Activated CD4-positive, alpha-beta T cell treated with anti-CD3 and anti-CD28 coated beads, Interleukin-2, amount 50 U/mL, for 48 hours (primary cell): ENCODE results near the gene ITGAD.

Source experiments
- DNase-seq, 2 experiments: peaks; one replicate each; pipeline ENCODE4 v3.0.0-alpha.2; 2020

The ITGAD gene

DNA sequence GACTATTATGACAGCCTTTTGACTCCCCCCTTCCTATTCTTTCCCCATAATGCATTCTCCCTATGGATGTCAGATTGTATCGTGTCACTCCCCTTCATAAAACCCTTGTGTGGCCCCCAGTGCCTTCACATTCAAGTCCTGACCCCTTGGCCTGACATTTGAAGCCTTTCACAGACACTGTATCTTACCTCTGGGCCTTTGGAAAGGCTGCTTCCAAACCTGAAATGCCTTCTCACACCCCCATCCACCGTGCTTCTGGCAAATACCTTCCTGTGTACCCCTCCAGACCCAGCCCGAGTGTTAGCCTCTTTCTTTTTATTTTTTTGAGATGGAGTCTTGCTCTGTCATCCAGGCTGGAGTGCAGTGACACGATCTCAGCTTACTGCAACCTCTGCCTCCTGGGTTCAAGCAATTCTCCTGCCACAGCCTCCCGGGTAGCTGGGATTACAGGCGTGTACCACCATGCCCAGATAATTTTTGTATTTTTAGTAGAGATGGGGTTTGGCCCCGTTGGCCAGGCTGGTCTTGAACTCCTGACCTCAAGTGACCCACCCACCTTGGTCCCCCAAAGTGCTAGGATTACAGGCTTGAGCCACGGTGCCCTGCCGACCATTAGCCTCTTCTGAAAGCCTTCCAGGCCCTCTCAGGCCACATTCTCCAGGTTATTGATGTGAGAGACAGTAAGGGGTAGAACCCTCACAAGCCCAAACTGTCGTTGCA lies 68.2 kb downstream of the ITGAD start:
- no peak for DNase-seq

DNA sequence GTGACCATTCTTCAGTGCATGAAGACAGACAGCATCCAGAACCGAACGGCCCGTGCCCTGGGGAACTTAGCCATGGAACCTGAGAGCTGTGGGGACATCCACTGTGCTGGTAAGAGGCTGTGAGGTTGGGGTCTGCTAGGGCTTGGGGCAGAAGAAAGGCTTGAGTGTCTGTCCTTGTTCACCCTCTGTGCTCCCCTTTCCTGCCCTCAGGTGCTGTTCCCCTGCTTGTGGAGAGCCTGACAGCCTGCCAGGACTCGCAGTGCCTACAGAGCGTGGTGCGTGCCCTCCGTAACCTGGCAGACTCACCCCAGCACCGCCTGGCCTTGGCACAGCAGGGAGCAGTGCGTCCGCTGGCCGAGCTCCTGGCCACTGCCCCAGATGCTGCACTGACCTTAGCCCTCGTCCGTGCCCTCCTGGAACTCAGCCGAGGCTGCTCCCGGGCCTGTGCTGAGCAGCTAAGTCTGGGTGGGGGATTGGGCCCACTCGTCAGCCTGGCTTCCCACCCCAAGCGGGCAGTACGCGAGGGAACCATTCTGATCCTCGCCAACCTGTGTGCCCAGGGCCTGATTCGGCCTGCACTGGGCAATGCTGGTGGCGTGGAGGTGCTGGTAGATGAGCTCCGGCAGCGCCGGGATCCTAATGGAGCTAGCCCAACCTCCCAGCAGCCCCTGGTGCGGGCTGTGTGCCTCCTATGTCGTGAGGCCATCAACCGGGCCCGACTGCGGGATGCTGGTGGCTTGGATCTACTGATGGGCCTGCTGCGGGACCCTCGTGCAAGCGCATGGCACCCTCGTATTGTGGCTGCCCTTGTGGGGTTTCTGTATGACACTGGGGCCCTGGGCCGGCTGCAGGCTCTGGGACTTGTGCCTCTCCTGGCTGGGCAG lies 69.0 kb downstream of the ITGAD start:
- DNase-seq = no peak

DNA sequence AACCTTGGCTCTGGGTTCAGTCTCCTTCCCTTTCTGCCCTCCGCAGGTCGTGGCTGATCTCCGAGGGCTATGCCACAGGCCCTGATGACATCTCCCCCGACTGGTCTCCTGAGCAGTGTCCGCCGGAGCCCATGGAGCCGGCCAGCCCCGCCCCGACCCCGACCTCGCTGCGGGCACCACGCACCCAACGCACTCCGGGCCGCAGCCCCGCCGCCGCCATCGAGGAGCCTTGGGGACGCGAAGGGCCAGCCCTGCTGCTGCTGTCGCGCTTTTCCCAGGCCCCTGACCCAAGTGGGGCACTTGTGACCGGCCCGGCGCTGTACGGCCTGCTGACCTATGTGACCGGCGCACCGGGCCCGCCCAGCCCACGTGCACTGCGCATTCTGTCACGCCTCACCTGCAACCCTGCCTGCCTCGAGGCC lies 71.2 kb downstream of the ITGAD start:
- DNase-seq = no peak

DNA sequence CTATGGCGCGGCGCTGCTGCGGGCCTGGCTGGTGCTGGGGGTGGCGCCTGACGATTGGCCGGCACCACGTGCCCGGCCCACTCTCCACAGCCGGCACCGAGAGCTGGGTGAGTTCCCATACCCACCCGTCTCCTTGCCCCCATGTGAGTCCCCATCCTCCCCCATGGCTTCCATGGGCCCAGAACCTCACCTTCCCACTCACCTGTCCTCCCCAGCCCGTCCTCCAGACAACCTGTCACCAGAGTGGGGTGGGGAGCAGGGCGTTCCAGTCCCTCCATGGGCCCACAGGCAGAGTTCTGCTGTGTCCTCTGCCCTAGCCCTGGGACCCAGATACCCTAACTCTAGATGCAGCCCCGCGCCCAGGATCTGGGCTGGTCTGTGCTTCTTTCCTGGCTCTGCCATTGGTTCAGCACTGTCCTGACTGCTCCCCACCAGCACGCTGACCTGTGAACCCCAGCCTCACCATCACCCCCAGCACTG lies 71.7 kb downstream of the ITGAD start:
- no peak for DNase-seq

DNA sequence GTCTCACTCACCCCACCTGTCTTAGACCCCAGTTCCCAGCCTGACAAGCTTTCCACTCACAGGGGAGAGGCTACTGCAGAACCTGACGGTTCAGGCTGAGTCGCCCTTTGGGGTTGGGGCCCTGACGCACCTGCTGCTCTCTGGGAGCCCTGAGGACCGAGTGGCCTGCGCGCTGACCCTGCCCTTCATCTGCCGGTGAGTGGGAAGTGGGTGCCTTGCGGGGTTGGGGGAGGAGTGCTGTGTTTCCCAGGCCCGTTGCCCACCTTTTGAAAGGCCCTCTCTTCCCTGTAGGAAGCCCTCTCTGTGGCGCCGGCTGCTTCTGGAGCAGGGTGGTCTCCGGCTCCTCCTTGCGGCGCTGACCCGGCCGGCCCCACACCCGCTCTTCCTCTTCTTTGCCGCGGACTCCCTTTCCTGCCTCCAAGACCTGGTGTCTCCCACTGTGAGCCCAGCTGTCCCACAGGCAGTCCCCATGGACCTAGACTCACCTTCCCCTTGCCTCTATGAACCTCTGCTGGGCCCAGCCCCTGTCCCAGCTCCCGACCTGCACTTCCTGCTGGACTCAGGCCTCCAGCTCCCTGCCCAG lies 72.7 kb downstream of the ITGAD start:
- DNase-seq = no peak

DNA sequence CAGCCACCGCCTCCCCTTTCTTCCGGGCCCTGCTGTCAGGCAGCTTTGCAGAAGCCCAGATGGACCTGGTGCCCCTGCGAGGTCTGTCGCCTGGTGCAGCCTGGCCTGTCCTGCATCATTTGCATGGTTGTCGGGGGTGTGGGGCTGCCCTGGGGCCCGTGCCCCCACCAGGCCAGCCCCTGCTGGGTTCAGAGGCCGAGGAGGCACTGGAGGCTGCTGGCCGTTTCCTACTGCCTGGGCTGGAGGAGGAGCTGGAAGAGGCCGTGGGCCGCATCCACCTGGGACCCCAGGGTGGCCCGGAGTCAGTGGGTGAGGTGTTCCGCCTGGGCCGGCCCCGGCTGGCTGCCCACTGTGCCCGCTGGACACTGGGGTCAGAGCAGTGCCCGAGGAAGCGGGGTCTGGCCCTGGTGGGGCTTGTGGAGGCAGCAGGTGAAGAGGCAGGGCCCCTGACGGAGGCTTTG lies 73.3 kb downstream of the ITGAD start:
- DNase-seq = no peak

DNA sequence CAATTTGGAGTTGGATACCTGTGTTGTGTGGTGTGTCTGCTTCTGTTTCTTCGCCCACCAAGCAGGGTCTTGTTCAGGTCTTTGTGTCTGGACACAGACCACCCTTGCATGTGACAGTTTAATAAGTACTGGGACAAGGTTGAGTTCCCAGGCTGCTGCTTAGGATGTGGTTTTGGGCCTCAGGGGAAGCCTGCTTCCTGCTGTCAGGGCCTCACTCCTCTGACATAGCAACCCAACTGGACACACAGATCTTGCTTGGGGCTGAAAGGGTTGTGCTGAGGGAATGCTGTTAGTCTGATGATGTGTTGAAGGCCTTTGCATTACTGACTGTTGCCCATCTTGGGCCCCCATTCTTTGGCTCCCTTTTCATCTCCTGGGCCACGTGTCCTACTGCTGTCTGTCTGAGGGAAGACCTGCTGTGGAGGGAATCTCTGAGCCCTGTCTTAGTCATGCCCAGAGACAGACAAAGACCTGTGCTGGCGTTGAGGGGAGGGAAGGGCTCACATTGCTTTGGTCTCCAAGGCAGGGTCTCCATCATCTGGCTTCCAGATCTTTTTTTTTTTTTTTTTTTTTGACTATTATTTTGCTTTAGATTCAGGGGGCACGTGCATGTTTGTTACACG lies 74.1 kb downstream of the ITGAD start:
- no peak for DNase-seq

DNA sequence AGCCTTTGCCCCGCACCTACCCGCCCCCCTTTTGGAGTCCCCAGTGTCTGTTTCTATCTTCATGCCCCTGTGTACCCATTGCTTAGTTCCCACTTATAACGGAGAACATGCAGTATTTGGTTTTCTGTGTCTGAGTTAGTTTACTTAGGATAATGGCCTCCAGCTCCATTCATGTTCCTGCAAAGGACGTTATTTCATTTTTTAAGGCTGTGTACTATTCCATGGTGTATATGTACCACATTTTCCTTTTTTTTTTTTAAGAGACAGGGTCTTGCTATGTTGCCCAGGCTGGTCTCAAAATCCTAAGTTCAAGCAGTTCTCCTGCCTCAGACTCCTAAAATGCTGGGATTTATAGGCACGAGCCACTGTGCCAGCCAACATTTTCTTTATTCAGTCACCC lies 74.7 kb downstream of the ITGAD start:
- no peak for DNase-seq

DNA sequence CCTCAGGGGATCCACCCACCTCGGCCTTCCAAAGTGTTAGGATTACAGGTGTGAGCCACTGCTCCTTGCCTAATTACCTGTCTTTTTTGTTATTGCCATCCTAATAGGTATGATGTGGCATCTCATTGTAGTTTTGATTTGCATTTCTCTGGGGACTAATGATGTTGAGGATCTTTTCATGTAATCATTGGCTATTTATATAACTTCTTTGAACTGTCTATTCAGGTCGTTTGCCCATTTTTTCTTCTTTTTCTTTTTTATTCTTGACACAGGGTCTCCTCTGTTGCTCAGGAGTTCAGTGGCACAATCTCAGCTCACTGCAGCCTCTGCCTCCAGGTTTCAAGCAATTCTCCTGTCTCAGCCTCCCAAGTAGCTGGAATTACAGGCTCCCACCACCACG lies 77.5 kb downstream of the ITGAD start:
- DNase-seq = no peak

DNA sequence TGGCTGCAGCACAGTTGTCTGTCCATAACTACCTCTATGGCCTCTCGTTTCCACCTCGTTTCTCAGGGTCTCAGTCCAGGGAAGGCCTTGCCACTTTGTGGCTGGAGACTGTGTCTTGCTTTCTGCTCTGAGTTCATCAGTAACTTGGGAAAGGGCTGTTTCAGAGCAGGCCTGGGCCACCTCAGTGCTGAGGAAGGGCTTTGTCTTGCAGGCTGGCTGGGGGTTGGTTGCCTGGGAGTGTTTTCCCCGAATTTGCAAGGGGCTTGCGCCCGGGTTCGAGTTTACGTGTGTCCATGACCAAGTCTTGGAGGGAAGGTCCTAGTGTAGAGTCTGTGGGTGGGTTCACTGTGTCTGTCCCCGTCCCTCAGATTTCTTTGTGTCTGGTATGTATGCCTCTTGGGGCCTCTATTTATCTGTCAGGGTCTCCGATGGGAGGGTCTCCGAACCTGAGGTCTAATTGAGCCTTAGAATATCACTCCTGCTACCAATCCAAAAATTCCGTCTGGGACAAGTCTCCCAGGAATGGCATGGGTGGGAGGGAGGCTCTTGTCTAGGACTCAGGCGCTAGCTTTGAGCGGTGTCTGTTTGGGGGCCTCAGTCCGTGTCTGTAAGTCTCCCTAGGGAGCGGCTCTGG lies 78.2 kb downstream of the ITGAD start:
- DNase-seq = no peak

DNA sequence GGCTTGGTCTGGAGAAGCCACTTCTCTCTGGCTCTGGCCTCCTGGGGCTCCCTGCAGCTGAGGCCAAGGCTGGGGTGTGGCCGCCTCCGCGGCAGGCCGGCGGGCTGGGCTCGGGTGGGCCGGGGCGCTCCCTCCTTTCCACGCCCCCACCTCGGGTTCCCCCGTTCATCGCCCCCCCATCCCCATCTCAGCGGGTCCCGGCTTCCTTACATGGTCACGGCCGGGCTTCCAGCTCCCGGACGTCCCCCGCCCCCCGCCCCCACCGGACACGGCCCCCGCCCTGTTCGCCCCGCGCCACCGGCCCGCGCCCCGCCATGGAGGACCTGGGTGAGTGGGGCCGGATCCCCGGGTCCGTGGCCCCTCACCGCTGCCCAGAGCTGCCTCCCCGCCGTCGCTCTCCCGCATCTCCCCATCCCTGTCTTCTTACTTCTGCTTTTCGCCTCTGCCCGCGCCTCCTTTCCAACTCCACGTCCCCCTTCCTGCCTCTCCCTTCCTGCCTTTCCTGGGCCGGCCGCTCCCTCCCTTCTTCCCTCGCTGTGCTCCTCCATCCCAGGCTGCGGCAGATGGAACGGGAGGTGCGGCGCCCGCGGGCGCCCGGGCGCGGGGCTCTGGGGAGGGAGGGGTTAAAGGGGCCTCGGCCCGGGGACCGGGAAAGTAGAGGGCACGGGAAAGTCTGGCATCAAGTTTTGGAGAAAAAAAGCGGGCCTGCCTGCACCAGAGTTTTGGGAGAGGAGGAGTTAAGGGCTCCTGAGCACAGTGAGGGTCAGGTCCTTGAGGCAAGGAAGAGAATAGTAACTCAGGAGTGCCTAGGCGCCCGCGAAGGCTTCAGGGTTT lies 79.0 kb downstream of the ITGAD start, which contains the start of gene TGFB1I1:
Gene TGFB1I1, plus strand, starts transcription at position 278 of the 834 bp plus-strand sequence. Its CDS starts 37 bp downstream, at position 315.
- no peak for DNase-seq

DNA sequence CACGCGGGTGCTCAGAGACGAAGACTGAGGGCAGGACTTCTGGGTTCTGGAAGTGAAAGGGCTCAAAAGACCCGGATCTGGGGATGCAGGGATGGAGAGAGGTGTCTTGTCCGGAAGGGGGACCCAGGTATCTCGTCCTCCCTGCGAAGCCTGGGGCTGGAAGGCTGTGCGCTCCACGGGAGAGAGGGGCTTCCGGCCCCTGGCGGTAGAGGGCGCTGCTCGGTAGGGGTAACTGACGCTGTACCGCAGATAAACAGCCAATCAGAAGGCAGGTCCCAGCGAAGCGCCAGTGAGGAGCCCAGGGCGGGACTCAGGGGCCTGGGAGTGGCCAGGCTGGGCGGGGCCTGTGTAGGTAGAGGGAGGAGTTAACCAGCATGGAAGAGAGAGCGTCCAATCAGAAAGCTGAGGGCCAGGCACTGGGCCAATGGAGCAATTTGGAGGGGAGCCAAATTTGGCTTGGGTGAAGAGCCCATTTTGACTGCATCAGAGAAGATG lies 79.6 kb downstream of the ITGAD start:
- peak; percentile 50 to 52 for DNase-seq

DNA sequence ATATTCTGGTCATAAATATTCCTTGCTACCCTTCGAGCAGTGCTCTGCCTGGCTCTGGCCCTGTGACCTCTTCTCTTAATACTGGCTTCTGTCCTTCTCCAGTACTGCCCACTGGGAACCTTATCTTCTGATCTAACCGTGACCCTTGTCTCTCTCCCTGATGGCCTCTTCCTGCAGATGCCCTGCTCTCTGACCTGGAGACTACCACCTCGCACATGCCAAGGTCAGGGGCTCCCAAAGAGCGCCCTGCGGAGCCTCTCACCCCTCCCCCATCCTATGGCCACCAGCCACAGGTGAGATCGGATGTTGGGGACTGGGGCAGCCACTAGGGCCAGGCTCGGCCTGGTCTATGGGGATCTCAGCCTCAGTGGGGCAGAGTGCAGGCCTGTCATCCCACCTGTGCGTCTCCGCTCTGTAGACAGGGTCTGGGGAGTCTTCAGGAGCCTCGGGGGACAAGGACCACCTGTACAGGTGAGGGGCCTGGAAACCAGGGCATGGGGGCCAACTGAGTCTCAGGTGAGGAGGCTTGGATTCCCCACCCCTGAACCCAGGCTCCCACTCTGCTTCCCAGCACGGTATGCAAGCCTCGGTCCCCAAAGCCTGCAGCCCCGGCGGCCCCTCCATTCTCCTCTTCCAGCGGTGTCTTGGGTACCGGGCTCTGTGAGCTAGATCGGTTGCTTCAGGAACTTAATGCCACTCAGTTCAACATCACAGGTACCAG lies 80.3 kb downstream of the ITGAD start:
- no peak for DNase-seq

DNA sequence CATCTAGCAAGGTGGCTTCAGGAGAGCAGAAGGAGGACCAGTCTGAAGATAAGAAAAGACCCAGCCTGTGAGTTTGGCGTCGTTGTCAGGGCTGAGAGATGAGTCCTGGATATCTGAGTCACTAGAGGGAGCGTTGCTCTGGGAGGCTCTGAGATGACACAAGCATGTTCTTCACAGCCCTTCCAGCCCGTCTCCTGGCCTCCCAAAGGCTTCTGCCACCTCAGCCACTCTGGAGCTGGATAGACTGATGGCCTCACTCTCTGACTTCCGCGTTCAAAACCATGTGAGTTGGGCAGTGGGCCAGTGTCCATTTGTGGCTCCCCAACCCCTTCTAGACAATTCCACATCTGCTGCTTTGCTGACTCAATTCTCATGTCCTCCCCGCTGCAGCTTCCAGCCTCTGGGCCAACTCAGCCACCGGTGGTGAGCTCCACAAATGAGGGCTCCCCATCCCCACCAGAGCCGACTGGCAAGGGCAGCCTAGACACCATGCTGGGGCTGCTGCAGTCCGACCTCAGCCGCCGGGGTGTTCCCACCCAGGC lies 81.1 kb downstream of the ITGAD start:
- no peak for DNase-seq

DNA sequence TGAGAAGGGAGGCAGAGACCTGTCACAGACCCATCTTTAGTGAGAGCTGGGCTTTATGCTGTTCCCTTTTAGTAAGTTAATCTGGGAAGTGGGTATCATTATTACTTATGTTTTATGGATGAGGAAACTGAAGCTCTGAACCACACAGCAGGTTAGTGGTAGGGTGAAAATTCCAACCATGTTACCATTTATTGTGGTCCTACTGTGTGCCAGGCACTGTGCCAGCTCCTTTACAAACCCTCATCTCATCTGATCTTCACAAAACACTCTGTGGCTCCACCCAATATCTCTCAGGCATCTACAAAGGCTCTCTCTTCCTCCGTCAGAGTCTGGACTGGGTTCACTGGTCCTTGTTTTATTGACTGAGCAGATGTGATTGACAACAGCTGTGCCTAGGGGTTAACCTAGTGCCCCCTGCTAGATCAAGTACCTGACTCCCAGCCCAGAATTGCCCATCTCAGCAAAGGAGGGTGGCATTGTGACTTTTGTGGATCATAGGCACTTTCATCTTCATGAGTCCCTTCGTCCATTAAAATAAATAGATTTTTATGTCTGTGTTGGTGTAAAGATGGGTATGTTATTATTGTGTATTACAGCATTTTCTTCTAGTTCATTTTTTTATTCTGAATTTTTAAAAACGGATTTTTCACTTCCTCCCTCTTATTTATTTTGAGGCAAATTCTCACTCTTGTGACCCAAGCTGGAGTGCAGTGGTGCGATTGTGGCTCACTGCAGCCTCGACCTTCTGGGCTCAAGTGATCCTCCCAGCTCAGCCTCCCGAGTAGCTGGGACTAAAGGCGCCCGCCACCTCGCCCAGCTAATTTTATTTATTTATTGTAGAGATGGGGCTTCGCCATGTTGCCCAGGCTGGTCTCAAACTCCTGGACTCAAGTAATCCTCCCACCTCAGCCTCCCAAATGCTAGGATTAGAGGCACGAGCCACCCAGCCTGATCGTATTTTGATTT lies 81.9 kb downstream of the ITGAD start:
- no peak for DNase-seq

DNA sequence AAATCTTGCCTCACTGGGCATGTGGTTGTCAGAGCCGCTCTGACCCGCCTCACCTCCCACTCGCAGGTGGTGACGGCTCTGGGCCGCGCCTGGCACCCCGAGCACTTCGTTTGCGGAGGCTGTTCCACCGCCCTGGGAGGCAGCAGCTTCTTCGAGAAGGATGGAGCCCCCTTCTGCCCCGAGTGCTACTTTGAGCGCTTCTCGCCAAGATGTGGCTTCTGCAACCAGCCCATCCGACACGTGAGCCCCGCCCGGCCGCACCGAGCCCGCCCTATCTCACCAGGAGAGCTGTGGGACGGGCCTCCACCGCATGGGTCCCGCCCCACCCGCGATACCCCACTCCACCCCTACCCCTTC lies 82.8 kb downstream of the ITGAD start:
- DNase-seq = no peak
